Caco-2 (cell line): ENCODE measurements around the gene ADAMTS2. TPM values are rescaled to one million over a fixed set of nuclear protein-coding genes. Genes with fewer than 3 reads are reported as not detected.

ENCODE experiments used
- BruUV-seq: library from RNA; stranded (reverse); fragments of 400-500 nt; replicated peaks from 2 replicates; lab custom pipeline; 2021; lab: Mats Ljungman, UMichigan
- CTCF ChIA-PET: fragments of 300-600 bp; sonication (Branson Sonifier 250); formaldehyde crosslinking; loops from one replicate; lab custom pipeline; 2022; ENCODE audit warnings: antibody characterized with exemption; lab: Charles Lee
- POLR2A ChIA-PET: fragments of 300-600 bp; sonication (Branson Sonifier 250); formaldehyde crosslinking; loops from one replicate; lab custom pipeline; 2022; ENCODE audit warnings: antibody characterized with exemption; lab: Charles Lee
- DNase-seq, 2 experiments: peaks; one replicate each; pipeline versions ENCODE4 v3.0.0 to v3.0.0-alpha.2; 2020 to 2022
- H3K27me3 ChIP-seq: replicated peaks from 2 replicates; pipeline ENCODE4 v1.6.0; 2011; ENCODE audit warnings: low read length; ENCODE audit not compliant: control insufficient read depth, insufficient read depth
- H3K36me3 ChIP-seq: 2 replicates; pipeline ENCODE4 v1.5.1; 2011; ENCODE audit warnings: low read length; ENCODE audit not compliant: control insufficient read depth, insufficient read depth
- H3K4me1 ChIP-seq: fragments of 250-450 bp; sonication (Bioruptor Pico); 2 replicates; pipeline ENCODE4 v1.5.1; 2020; ENCODE audit warnings: mild to moderate bottlenecking
- H3K4me3 ChIP-seq: 2 replicates; pipeline ENCODE4 v1.5.1; 2011; ENCODE audit warnings: low read depth, mild to moderate bottlenecking, control low read depth, low read length
- H3K9me3 ChIP-seq: fragments of 250-450 bp; sonication (Bioruptor Pico); 2 replicates; pipeline ENCODE4 v1.5.1; 2020; ENCODE audit warnings: mild to moderate bottlenecking, moderate library complexity
- H3K27ac Mint-ChIP-seq: one replicate; pipeline ENCODE4 v1.8.0; 2022; ENCODE audit warnings: mixed read lengths; ENCODE audit not compliant: unreplicated experiment
- H3K27me3 Mint-ChIP-seq: one replicate; pipeline ENCODE4 v1.8.0; 2022; ENCODE audit warnings: mixed read lengths; ENCODE audit not compliant: insufficient read depth, unreplicated experiment
- H3K36me3 Mint-ChIP-seq: one replicate; pipeline ENCODE4 v1.8.0; 2022; ENCODE audit warnings: mild to moderate bottlenecking, mixed read lengths; ENCODE audit not compliant: insufficient read depth, unreplicated experiment
- H3K4me1 Mint-ChIP-seq: one replicate; pipeline ENCODE4 v1.8.0; 2022; ENCODE audit warnings: low read depth, mixed read lengths; ENCODE audit not compliant: unreplicated experiment
- H3K4me3 Mint-ChIP-seq: one replicate; pipeline ENCODE4 v1.8.0; 2022; ENCODE audit warnings: mild to moderate bottlenecking, moderate library complexity, mixed read lengths; ENCODE audit not compliant: unreplicated experiment
- H3K9me3 Mint-ChIP-seq: one replicate; pipeline ENCODE4 v1.8.0; 2022; ENCODE audit warnings: mixed read lengths; ENCODE audit not compliant: unreplicated experiment
- intact Hi-C: fragments of 100-400 bp; cut with micrococcal nuclease; formaldehyde crosslinking; loops from one replicate; pipeline ENCODE4 v1.10.0; 2022; ENCODE audit not compliant: unreplicated experiment
- total RNA-seq: library from RNA; stranded (reverse); gene quantifications from 2 replicates; pipeline ENCODE4 v1.2.3, GENCODE V29; 2022
- TF ChIP-seq, protein P1 (sequence below), 2 experiments: fragments of 200-600 bp in 1 of 2; IDR thresholded peaks; 1 replicate in 1 of 2; 2 replicates in 1 of 2; pipeline versions ENCODE4 v1.5.1 to v1.8.0; 2011 to 2022; ENCODE audit warnings: antibody characterized with exemption in 1 of 2, control low read depth in 1 of 2, inconsistent platforms in 1 of 2, low read depth in 1 of 2, low read length in 1 of 2, mild to moderate bottlenecking in 1 of 2, moderate library complexity in 1 of 2; ENCODE audit not compliant: insufficient read depth in 1 of 2, severe bottlenecking in 1 of 2, unreplicated experiment in 1 of 2

ADAMTS2 gene
- total RNA-seq, 1 experiment from 2014 or later: 0.05 TPM

DNA sequence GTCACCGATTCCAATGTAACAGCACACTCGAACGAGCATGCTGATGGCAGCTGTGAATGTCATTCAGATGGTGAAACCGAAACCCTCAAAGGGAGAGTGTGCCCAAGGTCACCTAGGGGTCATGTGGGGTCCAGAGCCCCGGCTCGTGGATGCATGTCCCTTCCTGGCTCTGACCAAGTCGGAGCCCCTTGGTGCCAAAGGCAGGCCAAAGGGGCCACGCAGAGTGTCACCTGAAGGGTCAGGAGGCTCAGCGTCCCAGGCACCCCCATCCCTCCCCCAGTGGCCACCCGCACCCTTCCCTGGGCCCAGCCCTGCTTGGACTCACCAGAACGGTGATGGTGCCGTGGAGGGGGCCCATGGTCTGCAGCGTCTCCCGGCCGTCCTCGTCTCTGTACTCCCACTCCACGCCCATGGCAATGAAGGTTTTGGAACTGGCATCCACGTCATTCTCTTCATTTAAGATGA, 215.6 kb downstream of the ADAMTS2 start:
- Histone ChIP-seq H3K4me1 (no peaks in the 10 kb centered on the region), H3K36me3 (no peaks in the 10 kb centered on the region), H3K4me3 (no peak overlapping the region), H3K27me3 (no peaks in the 10 kb centered on the region), H3K9me3 (peaks cover 12% of the 10 kb centered on the region)
- TF ChIP-seq, protein P1, sequence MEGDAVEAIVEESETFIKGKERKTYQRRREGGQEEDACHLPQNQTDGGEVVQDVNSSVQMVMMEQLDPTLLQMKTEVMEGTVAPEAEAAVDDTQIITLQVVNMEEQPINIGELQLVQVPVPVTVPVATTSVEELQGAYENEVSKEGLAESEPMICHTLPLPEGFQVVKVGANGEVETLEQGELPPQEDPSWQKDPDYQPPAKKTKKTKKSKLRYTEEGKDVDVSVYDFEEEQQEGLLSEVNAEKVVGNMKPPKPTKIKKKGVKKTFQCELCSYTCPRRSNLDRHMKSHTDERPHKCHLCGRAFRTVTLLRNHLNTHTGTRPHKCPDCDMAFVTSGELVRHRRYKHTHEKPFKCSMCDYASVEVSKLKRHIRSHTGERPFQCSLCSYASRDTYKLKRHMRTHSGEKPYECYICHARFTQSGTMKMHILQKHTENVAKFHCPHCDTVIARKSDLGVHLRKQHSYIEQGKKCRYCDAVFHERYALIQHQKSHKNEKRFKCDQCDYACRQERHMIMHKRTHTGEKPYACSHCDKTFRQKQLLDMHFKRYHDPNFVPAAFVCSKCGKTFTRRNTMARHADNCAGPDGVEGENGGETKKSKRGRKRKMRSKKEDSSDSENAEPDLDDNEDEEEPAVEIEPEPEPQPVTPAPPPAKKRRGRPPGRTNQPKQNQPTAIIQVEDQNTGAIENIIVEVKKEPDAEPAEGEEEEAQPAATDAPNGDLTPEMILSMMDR (IDR thresholded peaks at IDR 0.05; ENCODE audit: insufficient read depth in 1 of 2, low read depth in 1 of 2, low read length in 1 of 2, severe bottlenecking in 1 of 2, unreplicated experiment in 1 of 2): no peak
- Mint-ChIP-seq H3K36me3 (no peaks in the 10 kb centered on the region), H3K4me1 (no peaks in the 10 kb centered on the region), H3K9me3 (peaks cover 10% of the 10 kb centered on the region), H3K27me3 (no peaks in the 10 kb centered on the region), H3K27ac (no peak overlapping the region), H3K4me3 (no peak overlapping the region)
- POLR2A ChIA-PET: no interaction called here
- intact Hi-C loops: no loop called here
- BruUV-seq: no TSS peak
- peak in 1 of 2 experiments; percentile 10 for DNase-seq
- CTCF ChIA-PET: no interaction called here

DNA sequence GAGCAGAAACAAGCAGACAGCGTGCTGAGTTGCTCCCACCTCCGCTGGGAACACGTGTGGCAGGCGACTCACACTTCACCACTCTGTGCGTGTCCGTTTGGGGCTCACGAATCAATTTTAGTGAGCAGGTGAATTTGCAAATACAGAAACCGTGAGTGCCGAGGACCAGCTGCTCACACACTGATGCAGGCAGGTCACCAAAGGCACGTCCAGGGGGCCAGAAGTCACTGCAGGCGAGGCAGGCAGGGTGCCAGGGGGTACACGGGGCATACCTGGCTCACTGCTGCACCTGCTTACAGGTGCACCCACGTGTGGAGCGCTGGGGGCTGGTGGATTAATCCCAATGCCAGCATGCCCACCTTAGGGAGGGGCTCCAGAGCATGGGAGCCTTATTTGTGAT, 216.3 kb downstream of the ADAMTS2 start:
- Histone ChIP-seq H3K9me3 (peaks cover 8% of the 10 kb centered on the region; the same call in 1 of the 2 replicates), H3K4me3 (no peak overlapping the region), H3K4me1 (no peaks in the 10 kb centered on the region), H3K36me3 (no peaks in the 10 kb centered on the region), H3K27me3 (no peaks in the 10 kb centered on the region)
- POLR2A ChIA-PET: no interaction called here
- Mint-ChIP-seq H3K27me3 (no peaks in the 10 kb centered on the region), H3K27ac (no peak overlapping the region), H3K4me3 (no peak overlapping the region), H3K4me1 (no peaks in the 10 kb centered on the region), H3K9me3 (peaks cover 13% of the 10 kb centered on the region), H3K36me3 (no peaks in the 10 kb centered on the region)
- TF ChIP-seq, protein P1 (IDR thresholded peaks at IDR 0.05; ENCODE audit: insufficient read depth in 1 of 2, low read depth in 1 of 2, low read length in 1 of 2, severe bottlenecking in 1 of 2, unreplicated experiment in 1 of 2): no peak
- intact Hi-C loops: no loop called here
- CTCF ChIA-PET: no interaction called here
- DNase-seq: peak in 1 of 2 experiments; percentile 14
- BruUV-seq: no TSS peak

DNA sequence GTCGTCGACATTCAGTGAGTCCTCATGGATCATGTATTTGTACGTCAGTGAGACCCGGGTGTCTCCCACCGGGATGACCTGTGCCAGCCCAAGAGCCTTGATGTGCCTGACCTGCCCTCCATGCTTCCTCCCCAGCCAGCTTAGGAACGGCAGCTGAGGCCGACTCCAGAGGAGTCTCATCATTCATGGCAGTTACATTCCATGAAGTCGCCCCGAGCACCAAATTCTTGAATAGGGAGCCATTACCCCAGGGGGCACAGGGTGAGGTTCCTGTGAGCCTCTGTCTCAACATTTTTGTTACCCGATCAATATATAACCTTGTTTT, 217.3 kb downstream of the ADAMTS2 start:
- no peaks in the 10 kb centered on the region for H3K4me1 Mint-ChIP-seq
- H3K4me1 ChIP-seq: no peaks in the 10 kb centered on the region
- H3K27me3 Mint-ChIP-seq: no peaks in the 10 kb centered on the region
- no peaks in the 10 kb centered on the region for H3K36me3 Mint-ChIP-seq
- CTCF ChIA-PET: no interaction called here
- POLR2A ChIA-PET: no interaction called here
- intact Hi-C loops: no loop called here
- no peak for DNase-seq
- H3K9me3 ChIP-seq: peaks cover 13% of the 10 kb centered on the region
- H3K4me3 ChIP-seq: no peak overlapping the region
- no peak overlapping the region for H3K4me3 Mint-ChIP-seq
- no TSS peak for BruUV-seq
- H3K27ac Mint-ChIP-seq: no peak overlapping the region
- H3K9me3 Mint-ChIP-seq: peaks cover 10% of the 10 kb centered on the region
- no peaks in the 10 kb centered on the region for H3K36me3 ChIP-seq
- no peaks in the 10 kb centered on the region for H3K27me3 ChIP-seq
- TF ChIP-seq, protein P1 (IDR thresholded peaks at IDR 0.05; ENCODE audit: insufficient read depth in 1 of 2, low read depth in 1 of 2, low read length in 1 of 2, severe bottlenecking in 1 of 2, unreplicated experiment in 1 of 2): no peak
